ENCODE results near the gene ADH5.

DNA sequence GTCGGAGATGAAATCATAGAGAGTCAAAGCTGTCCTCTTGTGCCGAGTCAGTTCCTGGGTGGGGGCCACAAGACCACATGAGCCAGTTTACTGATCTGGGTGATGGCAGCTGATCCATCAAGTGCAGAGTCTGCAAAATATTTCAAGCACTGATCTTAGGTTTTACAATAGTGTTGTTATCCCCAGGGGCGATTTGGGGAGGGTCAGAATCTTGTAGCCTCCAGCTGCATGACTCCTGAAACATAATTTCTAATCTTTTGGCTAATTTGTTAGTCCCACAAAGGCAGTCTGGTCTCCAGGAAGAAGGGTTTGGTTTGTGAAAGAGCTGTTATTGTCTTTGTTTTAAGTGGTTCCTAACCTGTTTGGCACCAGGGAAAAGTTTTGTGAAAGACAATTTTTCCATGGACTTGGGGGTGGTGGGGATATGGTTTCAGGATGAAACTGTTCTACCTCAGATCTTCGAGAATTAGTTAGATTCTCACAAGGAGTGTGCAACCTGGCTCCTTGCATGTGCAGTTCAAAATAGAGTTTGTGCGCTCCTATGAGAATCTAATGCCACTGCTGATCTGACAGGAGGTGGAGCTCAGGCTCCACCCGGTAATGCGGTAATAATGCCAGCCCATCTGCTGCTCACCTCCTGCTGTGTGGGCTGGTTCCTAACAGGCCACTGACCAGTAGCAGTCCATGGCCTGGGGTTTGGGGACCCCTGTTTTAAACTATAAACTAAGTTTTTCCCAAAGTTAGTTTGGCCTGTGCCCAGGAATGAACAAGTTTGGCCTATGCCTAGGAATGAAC, 63.9 kb downstream of the ADH5 start:
- TF ChIP-seq CTCF (IDR thresholded peaks at IDR 0.05) (no peak), EZH2 (IDR thresholded peaks at IDR 0.05; ENCODE audit: borderline replicate concordance, insufficient read depth, low read depth, low read length, poor library complexity, severe bottlenecking) (no peak)
